B cell (primary cell): ENCODE data around the gene CDHR5.

Source experiments
- EZH2 ChIP-seq: IDR thresholded peaks from 2 replicates; pipeline ENCODE4 v1.6.1; 2012; ENCODE audit warnings: borderline replicate concordance, low read depth, mild to moderate bottlenecking, moderate library complexity, low read length; ENCODE audit not compliant: insufficient read depth, poor library complexity, severe bottlenecking
- TF ChIP-seq, protein P1 (sequence below): fragments of 200-600 bp; IDR thresholded peaks from one replicate; pipeline ENCODE4 v1.8.0; 2022; ENCODE audit warnings: antibody characterized with exemption, mild to moderate bottlenecking

- TF ChIP-seq, protein P1, sequence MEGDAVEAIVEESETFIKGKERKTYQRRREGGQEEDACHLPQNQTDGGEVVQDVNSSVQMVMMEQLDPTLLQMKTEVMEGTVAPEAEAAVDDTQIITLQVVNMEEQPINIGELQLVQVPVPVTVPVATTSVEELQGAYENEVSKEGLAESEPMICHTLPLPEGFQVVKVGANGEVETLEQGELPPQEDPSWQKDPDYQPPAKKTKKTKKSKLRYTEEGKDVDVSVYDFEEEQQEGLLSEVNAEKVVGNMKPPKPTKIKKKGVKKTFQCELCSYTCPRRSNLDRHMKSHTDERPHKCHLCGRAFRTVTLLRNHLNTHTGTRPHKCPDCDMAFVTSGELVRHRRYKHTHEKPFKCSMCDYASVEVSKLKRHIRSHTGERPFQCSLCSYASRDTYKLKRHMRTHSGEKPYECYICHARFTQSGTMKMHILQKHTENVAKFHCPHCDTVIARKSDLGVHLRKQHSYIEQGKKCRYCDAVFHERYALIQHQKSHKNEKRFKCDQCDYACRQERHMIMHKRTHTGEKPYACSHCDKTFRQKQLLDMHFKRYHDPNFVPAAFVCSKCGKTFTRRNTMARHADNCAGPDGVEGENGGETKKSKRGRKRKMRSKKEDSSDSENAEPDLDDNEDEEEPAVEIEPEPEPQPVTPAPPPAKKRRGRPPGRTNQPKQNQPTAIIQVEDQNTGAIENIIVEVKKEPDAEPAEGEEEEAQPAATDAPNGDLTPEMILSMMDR, result no peak
- no peak for TF ChIP-seq EZH2
Observed at GRCh38 chr11:665704-666281, 41.0 kb upstream of the CDHR5 start.
